SW 1271 (cell line): Measurements from ENCODE around the gene DNAH1.

Experiments
- DNase-seq, 2 experiments: peaks; one replicate each; lab custom pipeline; 2025; lab: John Stamatoyannopoulos, UW

Gene DNAH1

GRCh38 chr3:52388348-52388821 is 72.3 kb downstream of the DNAH1 start:
- no peak for DNase-seq

- DNase-seq, result peak in 1 of 2 experiments; percentile 6
Observed at GRCh38 chr3:52388933-52389332, 72.8 kb downstream of the DNAH1 start.

GRCh38 chr3:52391096-52391495 is 75.0 kb downstream of the DNAH1 start:
- DNase-seq, result no peak

- no peak for DNase-seq
Observed at GRCh38 chr3:52392216-52392930, 76.3 kb downstream of the DNAH1 start.

GRCh38 chr3:52393131-52393807 is 77.2 kb downstream of the DNAH1 start:
- no peak for DNase-seq

GRCh38 chr3:52393959-52394670 is 78.0 kb downstream of the DNAH1 start:
- no peak for DNase-seq

- DNase-seq, result no peak
Observed at GRCh38 chr3:52394751-52395502, 78.8 kb downstream of the DNAH1 start.

GRCh38 chr3:52395503-52395865 is 79.4 kb downstream of the DNAH1 start:
- no peak for DNase-seq

GRCh38 chr3:52396011-52396906 is 80.1 kb downstream of the DNAH1 start:
- DNase-seq, result no peak

GRCh38 chr3:52396907-52397591 is 80.9 kb downstream of the DNAH1 start:
- DNase-seq, result no peak

- no peak for DNase-seq
Observed at GRCh38 chr3:52397676-52398399, 81.7 kb downstream of the DNAH1 start.

- no peak for DNase-seq
Observed at GRCh38 chr3:52398670-52399081, 82.6 kb downstream of the DNAH1 start.

GRCh38 chr3:52399131-52399530 is 83.0 kb downstream of the DNAH1 start:
- DNase-seq, result no peak

- DNase-seq, result no peak
Observed at GRCh38 chr3:52399593-52399992, 83.5 kb downstream of the DNAH1 start.

- no peak for DNase-seq
Observed at GRCh38 chr3:52400275-52400793, 84.2 kb downstream of the DNAH1 start.

GRCh38 chr3:52401021-52401420 is 84.9 kb downstream of the DNAH1 start:
- no peak for DNase-seq

- DNase-seq, result no peak
Observed at GRCh38 chr3:52401551-52401950, 85.4 kb downstream of the DNAH1 start.

GRCh38 chr3:52402101-52402521 is 86.0 kb downstream of the DNAH1 start:
- DNase-seq, result no peak

GRCh38 chr3:52402706-52403270 is 86.7 kb downstream of the DNAH1 start:
- no peak for DNase-seq
